Activated CD4-positive, alpha-beta T cell treated with anti-CD3 and anti-CD28 coated beads for 48 hours (primary cell): ENCODE results near the gene CDKN2AIP.
"Not testable (repeated sequence)": the region's sequence is repeated elsewhere in the genome, so short reads cannot be mapped to it uniquely, and the experiment has no call there.

Experiments
- DNase-seq: peaks from one replicate; pipeline ENCODE4 v3.0.0-alpha.2; 2020

CDKN2AIP gene

GRCh38 chr4:183455431-183456195 is 11.2 kb downstream of the CDKN2AIP start:
- no peak for DNase-seq

- no peak for DNase-seq
These were observed 13.6 kb downstream of the CDKN2AIP start for GRCh38 chr4:183458005-183458404.

- DNase-seq = not testable (repeated sequence)
These were observed 19.6 kb downstream of the CDKN2AIP start for GRCh38 chr4:183463903-183464619.

- DNase-seq = not testable (repeated sequence)
These were observed 21.4 kb downstream of the CDKN2AIP start for GRCh38 chr4:183465879-183466278.

GRCh38 chr4:183467246-183467645 is 22.8 kb downstream of the CDKN2AIP start:
- no peak for DNase-seq

GRCh38 chr4:183468210-183469095 is 24.0 kb downstream of the CDKN2AIP start:
- no peak for DNase-seq

GRCh38 chr4:183469285-183469684 is 24.8 kb downstream of the CDKN2AIP start:
- DNase-seq = no peak

GRCh38 chr4:183469936-183470335 is 25.5 kb downstream of the CDKN2AIP start:
- no peak for DNase-seq

- no peak for DNase-seq
These were observed 26.4 kb downstream of the CDKN2AIP start for GRCh38 chr4:183470821-183471220.

- peak; percentile 89 for DNase-seq
These were observed 27.7 kb downstream of the CDKN2AIP start for GRCh38 chr4:183471946-183472708.

GRCh38 chr4:183478123-183478522 is 33.7 kb downstream of the CDKN2AIP start:
- no peak for DNase-seq

- DNase-seq = no peak
These were observed 34.5 kb downstream of the CDKN2AIP start for GRCh38 chr4:183478926-183479325.

- not testable (repeated sequence) for DNase-seq
These were observed 38.2 kb downstream of the CDKN2AIP start for GRCh38 chr4:183482515-183483095.

- no peak for DNase-seq
These were observed 39.6 kb downstream of the CDKN2AIP start for GRCh38 chr4:183483997-183484396.

GRCh38 chr4:183485411-183486160 is 41.1 kb downstream of the CDKN2AIP start:
- no peak for DNase-seq

GRCh38 chr4:183492791-183493222 is 48.4 kb downstream of the CDKN2AIP start:
- no peak for DNase-seq

GRCh38 chr4:183493246-183493645 is 48.8 kb downstream of the CDKN2AIP start:
- no peak for DNase-seq

GRCh38 chr4:183495184-183495583 is 50.7 kb downstream of the CDKN2AIP start:
- no peak for DNase-seq
